ENCODE results near the gene RPS2.

GRCh38 chr16:1965396-1966001 is 873 bp upstream of the RPS2 start:
- TF ChIP-seq CTCF (IDR thresholded peaks at IDR 0.05) (no peak), E2F5 (CRISPR knock-in tag; IDR thresholded peaks at IDR 0.05) (no peak), NR2C2 (CRISPR knock-in tag; IDR thresholded peaks at IDR 0.05) (no peak), GABPB1 (CRISPR knock-in tag; IDR thresholded peaks at IDR 0.05) (no peak), MAX (CRISPR knock-in tag; IDR thresholded peaks at IDR 0.05) (no peak), CREM (CRISPR knock-in tag; IDR thresholded peaks at IDR 0.05) (no peak), ZNF416 (CRISPR knock-in tag; IDR thresholded peaks at IDR 0.05) (no peak), ZNF121 (CRISPR knock-in tag; IDR thresholded peaks at IDR 0.05) (no peak), ZNF423 (CRISPR knock-in tag; IDR thresholded peaks at IDR 0.05) (no peak), ZNF219 (CRISPR knock-in tag; IDR thresholded peaks at IDR 0.05; ENCODE audit: borderline replicate concordance) (no peak), SP1 (CRISPR knock-in tag; conservative IDR thresholded peaks at IDR 0.05) (no peak), STAT6 (CRISPR knock-in tag; conservative IDR thresholded peaks at IDR 0.05; ENCODE audit: low read depth) (no peak), FOXJ3 (CRISPR knock-in tag; IDR thresholded peaks at IDR 0.05; ENCODE audit: borderline replicate concordance) (no peak)
- TF ChIP-seq, protein P1, sequence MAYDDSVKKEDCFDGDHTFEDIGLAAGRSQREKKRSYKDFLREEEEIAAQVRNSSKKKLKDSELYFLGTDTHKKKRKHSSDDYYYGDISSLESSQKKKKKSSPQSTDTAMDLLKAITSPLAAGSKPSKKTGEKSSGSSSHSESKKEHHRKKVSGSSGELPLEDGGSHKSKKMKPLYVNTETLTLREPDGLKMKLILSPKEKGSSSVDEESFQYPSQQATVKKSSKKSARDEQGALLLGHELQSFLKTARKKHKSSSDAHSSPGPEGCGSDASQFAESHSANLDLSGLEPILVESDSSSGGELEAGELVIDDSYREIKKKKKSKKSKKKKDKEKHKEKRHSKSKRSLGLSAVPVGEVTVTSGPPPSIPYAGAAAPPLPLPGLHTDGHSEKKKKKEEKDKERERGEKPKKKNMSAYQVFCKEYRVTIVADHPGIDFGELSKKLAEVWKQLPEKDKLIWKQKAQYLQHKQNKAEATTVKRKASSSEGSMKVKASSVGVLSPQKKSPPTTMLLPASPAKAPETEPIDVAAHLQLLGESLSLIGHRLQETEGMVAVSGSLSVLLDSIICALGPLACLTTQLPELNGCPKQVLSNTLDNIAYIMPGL (CRISPR knock-in tag; IDR thresholded peaks at IDR 0.05) = no peak
